ENCODE data around the gene PRKG2.

PRKG2 gene

GRCh38 chr4:81084029-81084428 lies 131.0 kb downstream of the PRKG2 start:
- no peaks in the 10 kb centered on the region for H3K27me3 ChIP-seq (ENCODE audit: control insufficient read depth in 2 of 2, insufficient read depth in 2 of 2, low read length in 2 of 2)
- no peak overlapping the region for H3K27ac ChIP-seq (ENCODE audit: low read depth in 2 of 2, low read length in 2 of 2)
- H3K9me3 ChIP-seq (ENCODE audit: control insufficient read depth in 2 of 2, low read length in 2 of 2), result no peaks in the 10 kb centered on the region
- H3K36me3 ChIP-seq (ENCODE audit: control insufficient read depth in 2 of 2, insufficient read depth in 2 of 2, low read length in 2 of 2), result no peaks in the 10 kb centered on the region
- no peak overlapping the region for H3K9ac ChIP-seq (ENCODE audit: low read depth in 1 of 2, low read length in 2 of 2)
- no peak overlapping the region for H3K4me3 ChIP-seq (ENCODE audit: low read length in 2 of 2)
- H3K4me1 ChIP-seq (ENCODE audit: control insufficient read depth in 2 of 2, insufficient read depth in 2 of 2, low read length in 2 of 2), result no peaks in the 10 kb centered on the region

GRCh38 chr4:81081156-81081555 lies 133.9 kb downstream of the PRKG2 start:
- Histone ChIP-seq H3K9me3 (ENCODE audit: control insufficient read depth in 2 of 2, low read length in 2 of 2) (no peaks in the 10 kb centered on the region), H3K36me3 (ENCODE audit: control insufficient read depth in 2 of 2, insufficient read depth in 2 of 2, low read length in 2 of 2) (no peaks in the 10 kb centered on the region), H3K4me1 (ENCODE audit: control insufficient read depth in 2 of 2, insufficient read depth in 2 of 2, low read length in 2 of 2) (no peaks in the 10 kb centered on the region), H3K9ac (ENCODE audit: low read depth in 1 of 2, low read length in 2 of 2) (no peak overlapping the region), H3K27me3 (ENCODE audit: control insufficient read depth in 2 of 2, insufficient read depth in 2 of 2, low read length in 2 of 2) (no peaks in the 10 kb centered on the region), H3K4me3 (ENCODE audit: low read length in 2 of 2) (no peak overlapping the region), H3K27ac (ENCODE audit: low read depth in 2 of 2, low read length in 2 of 2) (no peak overlapping the region)

GRCh38 chr4:81071013-81071412 lies 144.0 kb downstream of the PRKG2 start:
- Histone ChIP-seq H3K9ac (ENCODE audit: low read depth in 1 of 2, low read length in 2 of 2) (no peak overlapping the region), H3K4me3 (ENCODE audit: low read length in 2 of 2) (no peak overlapping the region), H3K36me3 (ENCODE audit: control insufficient read depth in 2 of 2, insufficient read depth in 2 of 2, low read length in 2 of 2) (no peaks in the 10 kb centered on the region), H3K27ac (ENCODE audit: low read depth in 2 of 2, low read length in 2 of 2) (no peak overlapping the region), H3K4me1 (ENCODE audit: control insufficient read depth in 2 of 2, insufficient read depth in 2 of 2, low read length in 2 of 2) (no peaks in the 10 kb centered on the region), H3K27me3 (ENCODE audit: control insufficient read depth in 2 of 2, insufficient read depth in 2 of 2, low read length in 2 of 2) (peaks cover 0 to 2% of the 10 kb centered on the region in 2 donors), H3K9me3 (ENCODE audit: control insufficient read depth in 2 of 2, low read length in 2 of 2) (no peaks in the 10 kb centered on the region)

- Histone ChIP-seq H3K27me3 (ENCODE audit: control insufficient read depth in 2 of 2, insufficient read depth in 2 of 2, low read length in 2 of 2) (peaks cover 0 to 2% of the 10 kb centered on the region in 2 donors), H3K9me3 (ENCODE audit: control insufficient read depth in 2 of 2, low read length in 2 of 2) (no peaks in the 10 kb centered on the region), H3K4me3 (ENCODE audit: low read length in 2 of 2) (no peak overlapping the region), H3K9ac (ENCODE audit: low read depth in 1 of 2, low read length in 2 of 2) (no peak overlapping the region), H3K27ac (ENCODE audit: low read depth in 2 of 2, low read length in 2 of 2) (no peak overlapping the region), H3K36me3 (ENCODE audit: control insufficient read depth in 2 of 2, insufficient read depth in 2 of 2, low read length in 2 of 2) (no peaks in the 10 kb centered on the region), H3K4me1 (ENCODE audit: control insufficient read depth in 2 of 2, insufficient read depth in 2 of 2, low read length in 2 of 2) (no peaks in the 10 kb centered on the region)
Observed at GRCh38 chr4:81069706-81070331, 145.2 kb downstream of the PRKG2 start.

GRCh38 chr4:81065446-81065845 lies 149.6 kb downstream of the PRKG2 start:
- Histone ChIP-seq H3K27ac (ENCODE audit: low read depth in 2 of 2, low read length in 2 of 2) (no peak overlapping the region), H3K9me3 (ENCODE audit: control insufficient read depth in 2 of 2, low read length in 2 of 2) (no peaks in the 10 kb centered on the region), H3K36me3 (ENCODE audit: control insufficient read depth in 2 of 2, insufficient read depth in 2 of 2, low read length in 2 of 2) (no peaks in the 10 kb centered on the region), H3K9ac (ENCODE audit: low read depth in 1 of 2, low read length in 2 of 2) (no peak overlapping the region), H3K4me3 (ENCODE audit: low read length in 2 of 2) (no peak overlapping the region), H3K27me3 (ENCODE audit: control insufficient read depth in 2 of 2, insufficient read depth in 2 of 2, low read length in 2 of 2) (no peaks in the 10 kb centered on the region), H3K4me1 (ENCODE audit: control insufficient read depth in 2 of 2, insufficient read depth in 2 of 2, low read length in 2 of 2) (no peaks in the 10 kb centered on the region)

- no peak overlapping the region for H3K27ac ChIP-seq (ENCODE audit: low read depth in 2 of 2, low read length in 2 of 2)
- no peak overlapping the region for H3K4me3 ChIP-seq (ENCODE audit: low read length in 2 of 2)
- H3K4me1 ChIP-seq (ENCODE audit: control insufficient read depth in 2 of 2, insufficient read depth in 2 of 2, low read length in 2 of 2), result no peaks in the 10 kb centered on the region
- no peaks in the 10 kb centered on the region for H3K9me3 ChIP-seq (ENCODE audit: control insufficient read depth in 2 of 2, low read length in 2 of 2)
- H3K9ac ChIP-seq (ENCODE audit: low read depth in 1 of 2, low read length in 2 of 2), result no peak overlapping the region
- H3K27me3 ChIP-seq (ENCODE audit: control insufficient read depth in 2 of 2, insufficient read depth in 2 of 2, low read length in 2 of 2), result no peaks in the 10 kb centered on the region
- H3K36me3 ChIP-seq (ENCODE audit: control insufficient read depth in 2 of 2, insufficient read depth in 2 of 2, low read length in 2 of 2), result no peaks in the 10 kb centered on the region
Observed at GRCh38 chr4:81062001-81062400, 153.0 kb downstream of the PRKG2 start.

GRCh38 chr4:81061344-81061730 lies 153.7 kb downstream of the PRKG2 start:
- Histone ChIP-seq H3K4me3 (ENCODE audit: low read length in 2 of 2) (no peak overlapping the region), H3K9me3 (ENCODE audit: control insufficient read depth in 2 of 2, low read length in 2 of 2) (no peaks in the 10 kb centered on the region), H3K36me3 (ENCODE audit: control insufficient read depth in 2 of 2, insufficient read depth in 2 of 2, low read length in 2 of 2) (no peaks in the 10 kb centered on the region), H3K9ac (ENCODE audit: low read depth in 1 of 2, low read length in 2 of 2) (no peak overlapping the region), H3K4me1 (ENCODE audit: control insufficient read depth in 2 of 2, insufficient read depth in 2 of 2, low read length in 2 of 2) (no peaks in the 10 kb centered on the region), H3K27ac (ENCODE audit: low read depth in 2 of 2, low read length in 2 of 2) (no peak overlapping the region), H3K27me3 (ENCODE audit: control insufficient read depth in 2 of 2, insufficient read depth in 2 of 2, low read length in 2 of 2) (no peaks in the 10 kb centered on the region)

- no peak overlapping the region for H3K27ac ChIP-seq (ENCODE audit: low read depth in 2 of 2, low read length in 2 of 2)
- H3K9me3 ChIP-seq (ENCODE audit: control insufficient read depth in 2 of 2, low read length in 2 of 2), result no peaks in the 10 kb centered on the region
- no peaks in the 10 kb centered on the region for H3K27me3 ChIP-seq (ENCODE audit: control insufficient read depth in 2 of 2, insufficient read depth in 2 of 2, low read length in 2 of 2)
- H3K9ac ChIP-seq (ENCODE audit: low read depth in 1 of 2, low read length in 2 of 2), result no peak overlapping the region
- no peak overlapping the region for H3K4me3 ChIP-seq (ENCODE audit: low read length in 2 of 2)
- H3K4me1 ChIP-seq (ENCODE audit: control insufficient read depth in 2 of 2, insufficient read depth in 2 of 2, low read length in 2 of 2), result no peaks in the 10 kb centered on the region
- H3K36me3 ChIP-seq (ENCODE audit: control insufficient read depth in 2 of 2, insufficient read depth in 2 of 2, low read length in 2 of 2), result no peaks in the 10 kb centered on the region
Observed at GRCh38 chr4:81060587-81061343, 154.3 kb downstream of the PRKG2 start.

- H3K9ac ChIP-seq (ENCODE audit: low read depth in 1 of 2, low read length in 2 of 2), result no peak overlapping the region
- no peaks in the 10 kb centered on the region for H3K36me3 ChIP-seq (ENCODE audit: control insufficient read depth in 2 of 2, insufficient read depth in 2 of 2, low read length in 2 of 2)
- H3K4me3 ChIP-seq (ENCODE audit: low read length in 2 of 2), result no peak overlapping the region
Observed at GRCh38 chr4:81058621-81059020, 156.4 kb downstream of the PRKG2 start.

GRCh38 chr4:81052119-81053068 lies 162.6 kb downstream of the PRKG2 start:
- peaks cover 4 to 5% of the 10 kb centered on the region in 2 donors for H3K4me1 ChIP-seq (ENCODE audit: control insufficient read depth in 2 of 2, insufficient read depth in 2 of 2, low read length in 2 of 2)
- H3K9me3 ChIP-seq (ENCODE audit: control insufficient read depth in 2 of 2, low read length in 2 of 2), result no peaks in the 10 kb centered on the region
- H3K4me3 ChIP-seq (ENCODE audit: low read length in 2 of 2), result peak overlapping the region; percentile 23 to 24
- no peaks in the 10 kb centered on the region for H3K36me3 ChIP-seq (ENCODE audit: control insufficient read depth in 2 of 2, insufficient read depth in 2 of 2, low read length in 2 of 2)
- no peak overlapping the region for H3K27ac ChIP-seq (ENCODE audit: low read depth in 2 of 2, low read length in 2 of 2)
- H3K27me3 ChIP-seq (ENCODE audit: control insufficient read depth in 2 of 2, insufficient read depth in 2 of 2, low read length in 2 of 2), result no peaks in the 10 kb centered on the region
- no peak overlapping the region for H3K9ac ChIP-seq (ENCODE audit: low read depth in 1 of 2, low read length in 2 of 2)

More at GRCh38 chr4:81058621-81059020, 156.4 kb downstream of the PRKG2 start:
- no peak overlapping the region for H3K27ac ChIP-seq (ENCODE audit: low read depth in 2 of 2, low read length in 2 of 2)
- H3K9me3 ChIP-seq (ENCODE audit: control insufficient read depth in 2 of 2, low read length in 2 of 2), result no peaks in the 10 kb centered on the region
- no peaks in the 10 kb centered on the region for H3K27me3 ChIP-seq (ENCODE audit: control insufficient read depth in 2 of 2, insufficient read depth in 2 of 2, low read length in 2 of 2)
- H3K4me1 ChIP-seq (ENCODE audit: control insufficient read depth in 2 of 2, insufficient read depth in 2 of 2, low read length in 2 of 2), result no peaks in the 10 kb centered on the region
